ENCODE data around the gene IL15RA. TPM values are rescaled to one million over a fixed set of nuclear protein-coding genes. Genes with fewer than 3 reads are reported as not detected.
"Not testable (repeated sequence)": the region's sequence is repeated elsewhere in the genome, so short reads cannot be mapped to it uniquely, and the experiment has no call there.

Gene IL15RA
- total RNA-seq, 1 donor from 2014 or later = not detected

DNA sequence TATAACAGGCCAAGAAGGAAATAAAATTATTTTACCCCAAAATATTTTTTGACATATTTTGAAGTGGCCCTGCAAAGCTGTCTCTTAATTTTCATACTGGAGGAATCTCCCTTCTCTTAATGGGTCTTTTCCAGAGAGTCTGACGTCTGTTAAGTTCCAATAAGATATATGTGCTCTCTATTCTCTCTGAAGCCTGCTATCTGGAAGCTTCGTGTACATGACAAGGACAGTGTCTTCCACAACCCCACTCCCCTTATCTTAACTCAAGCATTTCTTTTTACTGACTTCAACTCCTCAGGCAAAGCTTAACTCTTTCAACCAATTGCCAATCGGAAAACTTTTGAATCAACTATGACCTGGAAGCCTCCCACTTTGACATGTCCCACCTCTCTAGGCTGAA lies 29.2 kb upstream of the IL15RA start:
- Mint-ChIP-seq H3K27me3 (ENCODE audit: unreplicated experiment) (peaks cover 2% of the 10 kb centered on the region), H3K9me3 (ENCODE audit: unreplicated experiment) (peaks cover 5% of the 10 kb centered on the region), H3K4me3 (ENCODE audit: unreplicated experiment) (no peak overlapping the region)

DNA sequence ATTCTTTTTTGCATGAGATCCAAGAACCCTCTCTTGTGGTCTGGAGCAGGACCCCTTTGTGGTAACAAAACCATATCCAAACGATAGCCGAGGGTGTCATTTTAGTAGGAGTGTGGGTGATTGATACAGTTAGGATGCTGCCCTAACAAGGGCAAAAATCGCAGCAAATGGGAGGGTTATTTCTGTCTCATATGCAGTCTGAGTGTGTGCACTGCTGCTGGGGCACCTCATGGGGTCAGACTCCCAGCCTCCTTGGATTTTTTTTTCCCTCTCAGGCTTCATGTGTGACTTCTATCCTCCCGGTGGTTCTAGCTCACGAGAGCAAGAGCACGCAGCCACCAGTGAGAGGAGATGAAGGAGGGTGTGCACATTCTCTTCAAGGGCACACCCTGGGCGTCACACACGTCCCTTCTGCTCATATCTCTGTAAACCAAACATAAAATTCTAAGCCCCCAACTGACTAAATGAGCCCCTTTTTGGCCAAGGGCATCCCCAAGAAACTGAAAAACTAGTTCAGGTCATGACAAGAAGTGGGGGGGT lies 28.6 kb upstream of the IL15RA start:
- Mint-ChIP-seq H3K4me3 (ENCODE audit: unreplicated experiment) (no peak overlapping the region), H3K27ac (ENCODE audit: unreplicated experiment) (no peak overlapping the region), H3K9me3 (ENCODE audit: unreplicated experiment) (peaks cover 5% of the 10 kb centered on the region), H3K27me3 (ENCODE audit: unreplicated experiment) (peaks cover 2% of the 10 kb centered on the region), H3K36me3 (ENCODE audit: unreplicated experiment) (peaks cover 6% of the 10 kb centered on the region), H3K4me1 (ENCODE audit: low read depth, unreplicated experiment) (no peaks in the 10 kb centered on the region)
- no peak for DNase-seq
- TF ChIP-seq, protein P1, sequence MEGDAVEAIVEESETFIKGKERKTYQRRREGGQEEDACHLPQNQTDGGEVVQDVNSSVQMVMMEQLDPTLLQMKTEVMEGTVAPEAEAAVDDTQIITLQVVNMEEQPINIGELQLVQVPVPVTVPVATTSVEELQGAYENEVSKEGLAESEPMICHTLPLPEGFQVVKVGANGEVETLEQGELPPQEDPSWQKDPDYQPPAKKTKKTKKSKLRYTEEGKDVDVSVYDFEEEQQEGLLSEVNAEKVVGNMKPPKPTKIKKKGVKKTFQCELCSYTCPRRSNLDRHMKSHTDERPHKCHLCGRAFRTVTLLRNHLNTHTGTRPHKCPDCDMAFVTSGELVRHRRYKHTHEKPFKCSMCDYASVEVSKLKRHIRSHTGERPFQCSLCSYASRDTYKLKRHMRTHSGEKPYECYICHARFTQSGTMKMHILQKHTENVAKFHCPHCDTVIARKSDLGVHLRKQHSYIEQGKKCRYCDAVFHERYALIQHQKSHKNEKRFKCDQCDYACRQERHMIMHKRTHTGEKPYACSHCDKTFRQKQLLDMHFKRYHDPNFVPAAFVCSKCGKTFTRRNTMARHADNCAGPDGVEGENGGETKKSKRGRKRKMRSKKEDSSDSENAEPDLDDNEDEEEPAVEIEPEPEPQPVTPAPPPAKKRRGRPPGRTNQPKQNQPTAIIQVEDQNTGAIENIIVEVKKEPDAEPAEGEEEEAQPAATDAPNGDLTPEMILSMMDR (IDR thresholded peaks at IDR 0.05; ENCODE audit: partially characterized antibody, unreplicated experiment) = no peak

More for the DNA sequence above, 29.2 kb upstream of the IL15RA start:
- no peak for DNase-seq
- TF ChIP-seq, protein P1 (IDR thresholded peaks at IDR 0.05; ENCODE audit: partially characterized antibody, unreplicated experiment) = no peak
- H3K36me3 Mint-ChIP-seq (ENCODE audit: unreplicated experiment) = peaks cover 6% of the 10 kb centered on the region
- H3K27ac Mint-ChIP-seq (ENCODE audit: unreplicated experiment) = no peak overlapping the region
- no peaks in the 10 kb centered on the region for H3K4me1 Mint-ChIP-seq (ENCODE audit: low read depth, unreplicated experiment)

DNA sequence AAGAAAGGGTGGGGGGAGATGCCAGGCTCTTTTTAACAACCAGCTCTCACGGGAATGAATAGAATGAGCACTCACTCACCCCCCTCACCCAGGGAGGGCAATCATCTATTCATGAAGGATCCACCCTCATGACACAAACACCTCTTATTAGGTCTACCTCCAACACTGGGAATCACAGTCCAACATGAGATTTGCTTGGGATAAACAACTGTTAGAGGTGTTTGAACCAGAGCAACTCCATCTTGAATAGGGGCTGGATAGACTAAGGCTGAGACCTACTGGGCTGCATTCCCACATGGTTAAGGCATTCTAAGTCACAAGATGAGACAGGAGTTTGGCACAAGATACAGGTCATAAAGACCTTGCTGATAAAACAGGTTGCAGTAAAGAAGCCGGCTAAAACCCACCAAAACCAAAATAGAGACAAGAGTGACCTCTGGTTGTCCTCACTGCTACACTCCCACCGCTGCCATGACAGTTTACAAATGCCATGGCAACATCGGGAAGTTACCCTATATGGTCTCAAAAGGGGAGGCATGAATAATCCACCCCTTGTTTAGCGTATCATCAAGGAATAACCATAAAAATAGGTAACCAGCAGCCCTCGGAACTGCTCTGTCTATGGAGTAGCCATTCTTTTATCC lies 27.9 kb upstream of the IL15RA start:
- DNase-seq; H3K27me3 Mint-ChIP-seq (ENCODE audit: unreplicated experiment); H3K36me3 Mint-ChIP-seq (ENCODE audit: unreplicated experiment); H3K27ac Mint-ChIP-seq (ENCODE audit: unreplicated experiment); H3K4me1 Mint-ChIP-seq (ENCODE audit: low read depth, unreplicated experiment); H3K9me3 Mint-ChIP-seq (ENCODE audit: unreplicated experiment); H3K4me3 Mint-ChIP-seq (ENCODE audit: unreplicated experiment): not testable (repeated sequence)

DNA sequence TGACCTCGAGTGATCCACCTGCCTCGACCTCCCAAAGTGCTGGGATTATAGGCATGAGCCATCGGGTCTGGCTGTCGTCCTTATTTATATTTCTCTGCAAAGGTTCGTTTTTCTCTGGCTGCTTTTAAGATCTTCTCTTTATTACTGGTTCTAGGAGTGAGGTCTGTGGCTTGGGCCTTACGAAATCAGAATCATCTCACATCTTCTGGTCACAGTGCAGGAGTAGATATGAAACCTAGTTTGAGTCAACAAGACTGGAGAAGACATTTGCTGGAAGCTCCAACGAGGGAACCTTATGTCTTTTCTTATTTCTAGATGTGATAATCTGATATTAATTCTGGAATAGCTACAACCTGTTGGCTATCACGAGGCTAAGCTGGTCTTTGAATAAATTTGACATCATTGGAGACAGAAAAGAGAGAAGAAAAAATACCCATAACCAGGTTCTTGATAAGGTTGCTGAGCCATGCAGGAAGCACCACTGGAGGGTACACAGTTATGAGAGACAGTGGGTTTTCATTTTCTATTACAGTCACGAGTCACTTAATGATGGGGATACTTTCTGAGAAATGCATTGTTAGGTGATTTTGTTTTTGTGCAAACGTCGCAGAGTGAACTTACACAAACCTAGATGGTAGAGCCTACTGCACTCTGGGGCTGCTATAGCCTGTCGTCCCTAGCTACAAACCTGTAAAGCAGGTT lies 25.6 kb upstream of the IL15RA start:
- peaks cover 3% of the 10 kb centered on the region for H3K9me3 Mint-ChIP-seq (ENCODE audit: unreplicated experiment)
- H3K27me3 Mint-ChIP-seq (ENCODE audit: unreplicated experiment) = peaks cover 2% of the 10 kb centered on the region
- TF ChIP-seq, protein P1 (IDR thresholded peaks at IDR 0.05; ENCODE audit: partially characterized antibody, unreplicated experiment) = no peak
- DNase-seq = no peak
- peaks cover 2% of the 10 kb centered on the region for H3K36me3 Mint-ChIP-seq (ENCODE audit: unreplicated experiment)
- no peak overlapping the region for H3K27ac Mint-ChIP-seq (ENCODE audit: unreplicated experiment)
- no peak overlapping the region for H3K4me3 Mint-ChIP-seq (ENCODE audit: unreplicated experiment)
- peaks cover 9% of the 10 kb centered on the region for H3K4me1 Mint-ChIP-seq (ENCODE audit: low read depth, unreplicated experiment)

DNA sequence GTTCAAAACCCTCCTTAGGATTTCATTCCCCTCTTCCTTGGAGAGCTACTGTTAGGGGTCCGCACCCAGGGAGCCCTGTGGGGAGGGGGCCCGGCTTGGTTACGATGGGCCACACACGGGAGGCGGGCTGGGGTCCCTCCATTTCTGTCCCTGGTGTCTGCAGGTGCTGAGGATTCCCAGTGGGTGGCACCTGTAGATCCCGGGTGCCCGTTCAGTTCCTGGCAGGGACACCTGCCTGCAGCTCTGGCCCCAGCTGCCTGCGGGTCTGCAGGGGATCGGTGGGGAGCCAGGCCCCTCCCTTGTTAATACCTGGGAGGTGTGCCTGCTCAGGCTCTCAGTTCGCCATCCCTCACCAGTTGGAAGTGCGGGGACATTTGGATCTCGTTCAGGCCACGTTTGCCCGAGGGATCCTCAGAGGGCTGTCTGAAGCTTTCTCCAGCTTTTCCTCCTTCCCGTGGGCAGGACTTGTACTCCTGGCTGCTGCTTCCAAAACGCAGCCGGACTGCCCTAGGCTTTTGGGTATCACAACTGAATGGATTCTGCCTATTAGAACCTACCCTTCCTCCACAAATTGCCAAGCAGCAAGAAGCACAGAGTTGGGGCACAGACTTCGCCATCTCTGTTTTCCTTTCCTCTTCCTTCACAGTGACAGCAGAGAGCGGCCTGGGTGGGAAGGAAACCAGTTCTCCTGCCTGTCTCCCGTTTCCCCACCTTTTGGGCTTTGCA lies 22.3 kb upstream of the IL15RA start:
- Mint-ChIP-seq H3K9me3 (ENCODE audit: unreplicated experiment) (peaks cover 2% of the 10 kb centered on the region), H3K4me3 (ENCODE audit: unreplicated experiment) (peak overlapping the region; percentile 21), H3K36me3 (ENCODE audit: unreplicated experiment) (no peaks in the 10 kb centered on the region), H3K27me3 (ENCODE audit: unreplicated experiment) (peaks cover 2% of the 10 kb centered on the region), H3K4me1 (ENCODE audit: low read depth, unreplicated experiment) (peaks cover 24% of the 10 kb centered on the region), H3K27ac (ENCODE audit: unreplicated experiment) (no peak overlapping the region)
- DNase-seq = no peak
- TF ChIP-seq, protein P1 (IDR thresholded peaks at IDR 0.05; ENCODE audit: partially characterized antibody, unreplicated experiment) = no peak
